NOMO-1 treated with DMSO at 0.1 percent for 48 hours (cell line): ENCODE results near the gene ALKBH5.

Experiments
- DNase-seq: peaks from one replicate; lab custom pipeline; 2025; ENCODE audit not compliant: unreplicated experiment; lab: John Stamatoyannopoulos, UW

Gene ALKBH5

DNA sequence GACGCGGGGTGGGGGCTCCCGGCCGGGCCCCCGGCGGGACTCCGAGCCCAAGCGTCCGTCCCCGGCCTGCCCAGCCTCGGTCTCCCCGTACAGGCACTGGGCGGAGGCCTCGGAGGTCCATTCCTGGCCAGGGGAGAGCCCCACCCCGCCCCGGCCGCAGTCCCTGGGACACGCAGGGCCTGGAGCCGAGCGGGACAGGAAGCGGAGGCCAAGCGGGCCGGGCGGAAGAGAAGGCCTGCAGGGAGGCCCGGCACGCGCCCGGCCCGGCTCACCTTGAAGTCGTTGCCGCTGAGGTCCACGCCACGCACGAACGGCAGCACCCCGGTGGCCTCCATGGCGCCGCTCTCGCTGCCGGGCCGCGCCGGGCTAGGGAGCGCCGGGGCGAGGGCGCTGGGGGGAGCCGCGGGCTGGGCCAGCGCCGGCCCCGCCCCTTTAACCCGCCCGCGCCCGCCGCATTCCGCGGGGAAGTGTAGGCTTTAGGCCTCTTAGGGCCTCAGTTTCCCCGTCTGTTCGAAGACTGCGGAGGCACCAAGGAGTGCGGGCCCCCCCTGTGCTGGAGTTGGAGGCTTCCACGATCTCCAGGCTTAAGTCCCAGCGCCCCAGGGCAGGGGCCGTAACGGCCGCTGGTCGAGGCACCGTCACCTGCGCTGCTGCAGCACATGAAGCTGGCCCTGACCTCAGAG is 74.9 kb downstream of the ALKBH5 start, which contains the start of gene FLII:
TSS of gene FLII (minus strand) at position 383 of the 683 bp plus-strand sequence. CDS start at position 335, 48 bp downstream.
- DNase-seq: peak; percentile 18
